Tibial artery (tissue), 4 donors: ENCODE results near the gene CCDC57.

Experiments used
- DNase-seq, 2 donors: peaks; one replicate each; pipeline ENCODE4 v3.0.0-alpha.2; 2019
- H3K27ac ChIP-seq, 2 donors: fragments of 200-600 bp; sonication (generic) in 1 of 2; 1 replicate in 1 of 2; 2 replicates in 1 of 2; pipeline ENCODE4 v1.5.1; 2018 to 2019; ENCODE audit warnings: mild to moderate bottlenecking in 1 of 2
- H3K27me3 ChIP-seq, 2 donors: fragments of 200-600 bp; sonication (generic) in 1 of 2; one replicate each; pipeline versions ENCODE4 v1.5.1 to v1.6.0; 2016 to 2019
- H3K36me3 ChIP-seq, 3 donors: fragments of 200-600 bp; sonication (generic) in 2 of 3; one replicate each; pipeline ENCODE4 v1.5.1; 2016 to 2019; ENCODE audit warnings: mild to moderate bottlenecking in 2 of 3
- H3K4me1 ChIP-seq, 4 donors: fragments of 200-600 bp; sonication (generic) in 2 of 4; 1 replicate in 3 of 4; 2 replicates in 1 of 4; pipeline ENCODE4 v1.5.1; 2016 to 2019
- H3K4me3 ChIP-seq, 2 donors: fragments of 200-600 bp; sonication (generic) in 1 of 2; 1 replicate in 1 of 2; 2 replicates in 1 of 2; pipeline ENCODE4 v1.5.1; 2018 to 2019; ENCODE audit warnings: mild to moderate bottlenecking in 2 of 2
- H3K9me3 ChIP-seq, 3 donors: fragments of 200-600 bp; sonication (generic) in 1 of 3; one replicate each; pipeline ENCODE4 v1.5.1; 2016 to 2019
- CTCF ChIP-seq, 2 experiments: fragments of 200-600 bp in 1 of 2; fragments of 450-650 bp in 1 of 2; IDR thresholded peaks; one replicate each; pipeline ENCODE4 v1.5.1; 2017 to 2019; ENCODE audit warnings: antibody characterized with exemption in 2 of 2, mild to moderate bottlenecking in 1 of 2, moderate library complexity in 1 of 2
- intact Hi-C: fragments of 100-400 bp; cut with DNase I; formaldehyde crosslinking; loops from one replicate; pipeline ENCODE4 v1.15.0; 2023; ENCODE audit warnings: low total_unique reads

CCDC57 gene

DNA sequence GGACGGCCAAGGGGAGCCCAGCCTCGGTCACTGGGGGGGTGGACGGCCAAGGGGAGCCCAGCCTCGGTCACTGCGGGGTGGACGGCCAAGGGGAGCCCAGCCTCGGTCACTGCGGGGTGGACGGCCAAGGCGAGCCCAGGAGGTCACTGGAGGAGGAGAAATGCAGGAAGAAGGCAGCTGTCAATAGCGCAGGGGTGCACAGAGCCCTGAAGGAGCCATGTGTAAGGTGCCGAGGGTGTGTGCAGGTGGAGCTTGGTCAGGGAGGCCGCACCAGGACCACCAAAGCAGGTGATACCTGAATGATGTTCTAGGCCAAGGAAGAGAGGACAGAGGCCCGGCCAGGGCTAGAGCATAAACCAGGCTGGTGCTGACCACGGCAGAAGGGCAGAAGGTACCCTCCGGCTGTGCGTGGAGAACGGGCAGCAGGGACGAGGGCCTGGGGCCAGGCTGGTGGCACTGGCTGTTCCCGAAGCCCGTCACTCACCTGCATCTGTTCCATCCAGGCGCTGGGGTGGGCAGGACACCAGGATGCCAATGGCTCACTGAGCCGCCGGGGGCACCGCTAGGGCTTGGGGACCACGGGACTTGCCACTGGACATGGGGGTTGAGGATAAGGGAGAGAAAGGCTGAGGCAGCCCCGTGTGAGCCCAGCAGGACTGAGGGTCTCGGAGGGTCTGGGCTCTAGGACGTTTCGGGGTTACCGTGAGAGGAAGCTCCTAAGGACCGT lies 5.9 kb upstream of the CCDC57 start:
- no peaks in the 10 kb centered on the region for H3K27me3 ChIP-seq
- TF ChIP-seq CTCF (IDR thresholded peaks at IDR 0.05): no peak
- intact Hi-C loops: no loop called here
- H3K36me3 ChIP-seq: no peaks in the 10 kb centered on the region
- H3K4me3 ChIP-seq: no peak overlapping the region
- DNase-seq: no peak
- no peaks in the 10 kb centered on the region for H3K9me3 ChIP-seq
- peak overlapping the region in 1 of 2 donors; percentile 80 for H3K27ac ChIP-seq
- peaks cover 9 to 40% (median 28%) of the 10 kb centered on the region in 4 donors for H3K4me1 ChIP-seq

DNA sequence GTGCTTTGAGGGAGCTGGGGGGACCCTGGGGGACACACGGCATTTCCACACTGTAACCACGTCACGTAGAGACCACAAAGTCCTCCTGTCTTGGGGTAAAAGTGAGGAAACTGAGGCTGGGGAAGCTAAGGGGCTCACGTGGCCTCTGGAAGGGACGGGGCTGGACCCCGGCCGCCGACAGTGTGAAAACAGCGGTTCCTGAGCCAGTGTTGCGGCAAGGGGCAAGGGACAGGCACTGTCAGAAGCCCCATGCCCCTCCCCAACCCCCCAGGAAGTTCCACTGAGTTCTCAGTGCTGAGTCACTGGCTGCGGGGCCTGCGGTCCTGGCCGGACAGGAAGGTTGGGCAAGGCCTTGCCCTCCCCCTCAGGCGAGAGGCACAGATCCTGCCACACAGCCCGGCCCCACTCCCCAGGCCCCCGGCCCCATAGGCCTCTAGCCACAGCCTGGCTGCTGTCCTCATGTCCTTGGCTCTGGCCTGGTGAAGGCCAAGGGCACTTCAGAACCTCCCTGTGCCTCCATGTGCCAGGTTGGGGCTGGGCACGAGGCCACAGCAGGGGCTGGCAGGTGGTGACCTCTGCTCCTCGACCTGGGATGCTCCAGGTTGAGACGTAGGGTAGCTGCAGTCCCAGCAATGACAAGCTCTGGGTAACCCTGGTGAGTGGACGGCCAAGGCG lies 5.0 kb upstream of the CCDC57 start:
- intact Hi-C loops: no loop called here
- Histone ChIP-seq H3K27me3 (no peaks in the 10 kb centered on the region), H3K4me1 (peaks cover 9 to 45% (median 34%) of the 10 kb centered on the region in 4 donors)

GRCh38 chr17:82217120-82217529 lies 4.5 kb upstream of the CCDC57 start:
- no peaks in the 10 kb centered on the region for H3K9me3 ChIP-seq
- TF ChIP-seq CTCF (IDR thresholded peaks at IDR 0.05): no peak
- H3K4me3 ChIP-seq: no peak overlapping the region
- no peaks in the 10 kb centered on the region for H3K27me3 ChIP-seq
- H3K4me1 ChIP-seq: peaks cover 9 to 46% (median 34%) of the 10 kb centered on the region in 4 donors
- peak in 1 of 2 donors; percentile 77 for DNase-seq
- intact Hi-C loops: no loop called here
- H3K27ac ChIP-seq: peak overlapping the region; percentile 73 to 80
- no peaks in the 10 kb centered on the region for H3K36me3 ChIP-seq

More for the DNA sequence above, 5.0 kb upstream of the CCDC57 start:
- no peaks in the 10 kb centered on the region for H3K9me3 ChIP-seq
- peak in 1 of 2 donors; percentile 91 for DNase-seq
- no peaks in the 10 kb centered on the region for H3K36me3 ChIP-seq
- no peak for TF ChIP-seq CTCF (IDR thresholded peaks at IDR 0.05)
- H3K4me3 ChIP-seq: no peak overlapping the region
- H3K27ac ChIP-seq: peak overlapping the region; percentile 73 to 80

GRCh38 chr17:82216301-82217119 lies 3.9 kb upstream of the CCDC57 start:
- H3K9me3 ChIP-seq: no peaks in the 10 kb centered on the region
- H3K4me1 ChIP-seq: peaks cover 9 to 52% (median 40%) of the 10 kb centered on the region in 4 donors
- H3K4me3 ChIP-seq: no peak overlapping the region
- H3K36me3 ChIP-seq: no peaks in the 10 kb centered on the region
- no peaks in the 10 kb centered on the region for H3K27me3 ChIP-seq
- peak; percentile 73 to 95 for DNase-seq
- H3K27ac ChIP-seq: peak overlapping the region; percentile 73 to 80
- intact Hi-C loops: no loop called here
- TF ChIP-seq CTCF (IDR thresholded peaks at IDR 0.05): no peak

- Histone ChIP-seq H3K27me3 (no peaks in the 10 kb centered on the region), H3K27ac (peak overlapping the region; percentile 73 to 80), H3K4me3 (no peak overlapping the region), H3K36me3 (no peaks in the 10 kb centered on the region), H3K4me1 (peaks cover 9 to 53% (median 40%) of the 10 kb centered on the region in 4 donors), H3K9me3 (no peaks in the 10 kb centered on the region)
- intact Hi-C loops: no loop called here
- no peak for DNase-seq
- no peak for TF ChIP-seq CTCF (IDR thresholded peaks at IDR 0.05)
These were observed 3.3 kb upstream of the CCDC57 start for GRCh38 chr17:82215972-82216300.
